Right ventricle myocardium inferior (tissue), 1 donor: ENCODE measurements around the gene ZNF443. TPM values are rescaled to one million over a fixed set of nuclear protein-coding genes. Genes with fewer than 3 reads are reported as not detected.
"Not testable (repeated sequence)": the region's sequence is repeated elsewhere in the genome, so short reads cannot be mapped to it uniquely, and the experiment has no call there.

Experiments
- ATAC-seq: fragments of 200-7000 bp; cut with Tn5 transposase; one replicate; pipeline ENCODE4 v1.9.1; 2020; ENCODE audit warnings: mild to moderate bottlenecking, moderate library complexity
- DNase-seq: peaks from one replicate; pipeline ENCODE4 v3.0.0; 2021; ENCODE audit errors: missing footprints
- intact Hi-C: fragments of 100-400 bp; cut with DNase I; formaldehyde crosslinking; loops from one replicate; pipeline ENCODE4 v1.11.0; 2022
- total RNA-seq: library from RNA; stranded (reverse); fragmentation: NEBNext Ultra II Directional; extraction: Animal tissue kit (Norgen Biotek cat#: 25700); gene quantifications from one replicate; pipeline ENCODE4 v1.2.1, GENCODE V29; 2021
- donor health status: DM: no; HTN: yes; CAD: no; lungs with severe emphysema.

Gene ZNF443
- total RNA-seq, 1 donor from 2014 or later = 1.9 TPM

DNA sequence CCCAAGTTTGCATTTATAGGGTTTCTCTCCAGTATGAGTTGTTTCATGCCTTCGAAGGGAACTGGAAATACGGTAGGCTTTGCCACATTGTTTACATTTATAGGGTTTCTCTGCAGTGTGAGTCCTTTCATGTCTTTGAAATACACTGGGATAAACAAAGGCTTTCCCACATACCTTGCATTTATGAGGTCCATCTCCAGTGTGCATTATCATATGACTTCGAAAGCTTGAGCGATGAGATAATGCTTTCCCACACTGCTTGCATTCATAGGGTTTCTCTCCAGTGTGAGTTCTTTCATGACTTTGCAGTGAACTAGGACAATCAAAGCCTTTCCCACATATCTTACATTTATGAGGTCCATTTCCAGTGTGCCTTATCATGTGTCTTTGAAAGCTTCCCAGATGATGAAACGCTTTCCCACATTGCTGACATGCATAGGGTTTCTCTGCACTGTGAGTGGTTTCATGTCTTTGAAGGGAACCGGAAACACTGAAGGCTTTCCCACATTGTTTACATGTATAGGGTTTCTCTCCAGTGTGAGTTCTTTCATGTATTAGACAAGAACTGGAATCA is 10.0 kb downstream of the ZNF443 start:
- DNase-seq, intact Hi-C loops, ATAC-seq: not testable (repeated sequence)

DNA sequence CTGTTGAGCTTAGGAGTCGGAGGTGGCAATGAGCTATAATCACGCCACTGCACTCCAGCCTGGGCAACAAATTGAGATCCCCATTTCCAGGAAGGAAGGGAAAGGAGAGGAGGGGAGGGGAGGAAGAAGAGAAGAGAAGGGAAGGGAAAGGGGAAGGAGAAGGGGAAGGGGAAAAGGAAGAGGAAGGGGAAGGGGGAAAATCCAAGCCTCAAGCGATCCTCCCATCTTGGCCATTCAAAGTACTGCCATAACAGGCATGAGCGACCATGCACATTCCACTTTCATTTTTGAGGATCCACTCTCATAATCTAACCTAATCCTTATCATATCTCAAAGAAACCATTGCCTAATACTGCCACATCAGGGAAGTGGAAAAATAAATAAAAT is 14.9 kb downstream of the ZNF443 start:
- ATAC-seq (no peak), DNase-seq (no peak)
- intact Hi-C loops = no loop called here

DNA sequence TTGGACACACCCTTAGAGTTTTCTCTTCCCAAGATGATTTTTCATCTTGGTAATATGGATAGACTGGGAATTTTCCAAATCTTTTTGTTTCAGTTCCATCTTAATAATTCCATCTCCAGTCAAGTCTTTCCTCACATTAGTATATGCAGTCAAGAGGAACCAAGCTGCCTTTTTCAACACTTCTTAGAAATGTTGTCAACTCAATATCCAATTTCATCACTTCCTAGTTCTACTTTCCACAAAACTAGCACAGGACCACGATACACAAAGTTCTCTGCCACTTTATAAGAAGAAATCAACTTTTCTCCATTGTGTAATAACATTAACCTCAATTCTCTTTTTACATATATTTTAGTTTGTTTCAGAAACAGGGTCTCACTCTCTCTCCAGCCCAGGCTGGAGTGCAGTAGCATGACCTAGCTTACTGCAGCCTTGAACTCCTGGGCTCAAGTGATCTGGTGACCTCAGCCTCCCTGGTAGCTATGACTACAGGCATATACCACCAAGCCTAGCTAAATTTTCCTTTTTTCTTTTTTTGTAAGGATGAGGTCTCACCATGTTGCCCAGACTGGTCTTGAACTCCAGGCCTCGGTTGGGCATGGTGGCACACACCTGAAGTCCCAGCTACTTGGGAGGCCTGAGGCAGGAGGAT is 15.5 kb downstream of the ZNF443 start:
- ATAC-seq (no peak), DNase-seq (no peak)
- intact Hi-C loops = no loop called here

DNA sequence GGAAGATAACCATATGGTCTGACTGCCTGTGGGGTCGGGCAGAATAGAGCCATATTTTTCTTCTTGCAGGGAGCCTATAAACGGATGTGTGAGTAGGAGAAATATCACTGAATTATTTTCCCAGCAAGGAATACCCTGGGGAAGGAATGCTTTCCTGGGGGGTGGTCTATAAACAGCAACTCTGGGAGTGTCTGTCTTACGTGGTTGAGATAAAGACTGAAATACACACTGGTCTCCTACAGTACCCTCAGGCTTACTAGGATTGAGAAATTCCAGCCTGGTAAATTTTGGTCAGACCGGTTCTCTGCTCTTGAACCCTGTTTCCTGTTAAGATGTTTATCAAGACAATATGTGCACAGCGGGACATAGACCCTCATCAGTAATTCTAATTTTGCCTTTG is 23.5 kb downstream of the ZNF443 start:
- intact Hi-C loops, ATAC-seq, DNase-seq: not testable (repeated sequence)

DNA sequence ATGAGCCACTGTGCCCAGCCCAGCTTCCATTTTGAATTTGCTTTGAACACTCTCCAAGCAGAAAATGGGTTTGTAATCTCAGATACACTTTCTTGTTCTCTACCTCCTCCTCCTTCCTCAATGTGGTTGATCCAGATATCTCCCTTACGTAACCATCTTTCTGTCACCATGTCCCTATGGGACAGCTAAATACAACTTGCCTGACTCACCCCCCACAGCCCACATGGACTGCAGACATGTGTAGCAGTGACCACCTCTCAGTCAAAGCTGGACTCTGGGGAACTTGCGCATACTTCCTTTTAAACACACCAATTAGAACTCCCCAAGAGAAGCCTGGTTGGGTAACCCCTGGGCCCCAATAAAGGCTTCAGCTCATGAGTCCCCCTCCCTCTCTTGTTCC is 28.9 kb downstream of the ZNF443 start:
- intact Hi-C loops = no loop called here
- DNase-seq (no peak), ATAC-seq (no peak)

DNA sequence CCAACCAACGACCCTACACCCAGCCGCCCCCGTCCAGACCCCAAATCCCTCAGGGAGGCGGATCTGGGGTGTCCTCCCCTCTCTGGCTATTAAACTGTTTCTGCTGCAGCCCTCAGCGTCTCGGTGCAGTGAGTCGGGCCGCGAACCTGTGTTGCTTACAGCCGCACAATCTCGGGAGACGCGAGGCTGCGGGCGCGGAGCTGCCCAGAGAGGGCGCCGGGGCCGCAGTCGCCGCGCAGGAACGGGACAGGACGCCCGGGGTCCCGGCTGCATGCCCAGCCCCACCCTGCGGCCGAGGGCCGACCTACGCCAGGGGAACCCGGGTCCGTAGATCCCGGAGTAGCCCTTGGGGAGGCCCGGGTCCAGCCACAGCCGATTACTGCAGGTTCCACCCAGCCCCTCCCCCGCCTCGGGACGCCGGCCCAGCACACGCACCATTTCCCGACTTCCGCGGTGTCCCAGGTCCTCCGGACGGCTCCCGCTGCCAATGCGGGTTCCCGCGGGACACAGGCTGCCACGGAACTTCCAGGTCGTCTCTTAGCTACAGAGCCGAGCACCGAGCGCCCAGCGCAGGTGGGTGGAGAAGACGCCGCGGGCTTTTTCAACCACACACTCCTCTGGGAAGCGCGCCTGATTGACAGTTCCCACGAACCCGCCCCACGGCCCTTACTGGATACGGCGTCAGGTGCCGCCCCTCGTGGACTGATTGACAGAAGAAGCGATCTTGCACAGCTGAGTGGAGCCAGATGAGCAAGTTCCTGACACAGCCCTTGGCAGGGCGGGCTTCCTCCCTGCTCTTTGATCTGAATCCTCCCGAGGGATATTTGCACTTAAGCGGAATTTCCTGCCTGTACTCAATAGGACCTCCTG is 40.0 kb downstream of the ZNF443 start, which contains the start of gene ZNF799:
TSS of gene ZNF799 (minus strand) at position 639 of the 870 bp plus-strand sequence. CDS start at position 438, 201 bp downstream.
- ATAC-seq = peak; percentile 100
- DNase-seq = peak; percentile 99
- intact Hi-C loops = loop anchor here (2.0 to 5.0 kb wide), 4 partner anchors 36 to 239 kb away; partner anchors contain the start of genes ZNF136, ZNF442, ZNF563 and ZNF564

DNA sequence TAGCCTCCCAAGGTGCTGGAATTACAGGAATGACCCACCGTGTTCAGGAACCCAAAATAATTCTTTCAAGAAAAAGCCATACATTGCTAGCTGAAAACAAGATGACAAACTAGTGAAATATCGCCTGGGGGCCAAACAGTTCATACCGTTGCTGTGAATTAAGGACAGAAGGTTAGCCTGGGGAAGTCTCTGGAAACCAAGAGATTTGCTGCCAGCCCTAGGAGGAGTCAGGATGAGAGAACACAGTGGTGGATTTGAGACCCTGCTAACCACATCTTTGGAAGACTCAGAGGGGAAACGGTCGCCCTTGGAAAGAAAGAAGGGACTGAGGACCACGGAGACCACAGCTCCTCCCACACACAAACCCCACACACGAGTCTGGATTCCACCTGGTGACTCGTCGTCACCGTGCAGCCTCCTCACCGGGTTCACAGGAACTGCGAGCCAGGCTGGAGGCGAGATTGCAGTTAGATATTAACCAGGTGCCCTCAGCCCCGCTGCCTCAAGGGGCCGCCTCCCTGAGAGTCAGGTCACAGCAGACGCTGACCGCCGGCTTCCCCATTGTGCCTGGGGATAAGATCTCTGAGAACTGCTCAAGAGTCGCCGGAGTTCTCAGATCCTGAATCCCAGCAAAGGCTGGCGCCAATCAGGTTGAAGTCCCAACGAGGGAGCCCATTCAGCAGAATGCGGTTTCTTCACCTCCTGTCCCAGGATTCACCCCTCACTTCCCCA is 40.8 kb downstream of the ZNF443 start:
- ATAC-seq (peak; percentile 11), DNase-seq (peak; percentile 71)
- intact Hi-C loops = loop anchor here (2.0 to 5.0 kb wide), 4 partner anchors 35 to 238 kb away; partner anchors contain the start of genes ZNF136, ZNF442, ZNF563 and ZNF564

DNA sequence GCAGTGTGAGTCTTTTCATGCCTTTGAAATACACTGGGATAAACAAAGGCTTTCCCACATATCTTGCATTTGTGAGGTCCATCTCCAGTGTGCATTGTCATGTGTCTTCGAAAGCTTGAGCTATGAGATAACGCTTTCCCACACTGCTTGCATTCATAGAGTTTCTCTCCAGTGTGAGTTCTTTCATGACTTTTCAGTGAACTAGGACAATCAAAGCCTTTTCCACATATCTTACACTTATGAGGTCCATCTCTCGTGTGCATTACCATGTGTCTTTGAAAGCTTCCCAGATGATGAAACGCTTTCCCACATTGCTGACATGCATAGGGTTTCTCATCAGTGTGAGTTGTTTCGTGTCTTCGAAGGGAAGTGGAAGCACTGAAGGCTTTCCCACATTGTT is 49.7 kb downstream of the ZNF443 start:
- intact Hi-C loops, DNase-seq, ATAC-seq: not testable (repeated sequence)

DNA sequence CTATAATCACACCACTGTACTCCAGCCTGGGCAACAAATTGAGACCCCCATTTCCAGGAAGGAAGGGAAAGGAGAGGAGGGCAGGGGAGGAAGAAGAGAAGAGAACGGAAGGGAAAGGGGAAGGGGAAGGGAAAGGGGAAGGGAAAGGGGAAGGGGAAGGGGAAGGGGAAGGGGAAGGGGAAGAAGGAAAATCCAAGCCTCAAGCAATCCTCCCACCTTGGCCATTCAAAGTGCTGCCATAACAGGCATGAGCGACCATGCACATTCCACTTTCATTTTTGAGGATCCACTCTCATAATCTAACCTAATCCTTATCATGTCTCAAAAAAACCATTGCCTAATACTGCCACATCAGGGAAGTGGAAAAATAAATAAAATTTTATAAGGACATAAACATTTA is 54.5 kb downstream of the ZNF443 start:
- ATAC-seq, DNase-seq, intact Hi-C loops: not testable (repeated sequence)

DNA sequence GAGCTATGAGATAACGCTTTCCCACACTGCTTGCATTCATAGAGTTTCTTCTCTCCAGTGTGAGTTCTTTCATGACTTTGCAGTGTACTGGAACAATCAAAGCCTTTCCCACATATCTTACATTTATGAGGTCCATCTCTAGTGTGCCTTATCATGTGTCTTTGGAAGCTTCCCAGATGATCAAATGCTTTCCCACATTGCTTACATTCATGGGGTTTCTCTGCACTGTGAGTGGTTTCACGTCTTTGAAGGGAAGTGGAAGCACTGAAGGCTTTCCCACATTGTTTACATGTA is 60.4 kb downstream of the ZNF443 start:
- ATAC-seq = no peak
- intact Hi-C loops = no loop called here
- no peak for DNase-seq

DNA sequence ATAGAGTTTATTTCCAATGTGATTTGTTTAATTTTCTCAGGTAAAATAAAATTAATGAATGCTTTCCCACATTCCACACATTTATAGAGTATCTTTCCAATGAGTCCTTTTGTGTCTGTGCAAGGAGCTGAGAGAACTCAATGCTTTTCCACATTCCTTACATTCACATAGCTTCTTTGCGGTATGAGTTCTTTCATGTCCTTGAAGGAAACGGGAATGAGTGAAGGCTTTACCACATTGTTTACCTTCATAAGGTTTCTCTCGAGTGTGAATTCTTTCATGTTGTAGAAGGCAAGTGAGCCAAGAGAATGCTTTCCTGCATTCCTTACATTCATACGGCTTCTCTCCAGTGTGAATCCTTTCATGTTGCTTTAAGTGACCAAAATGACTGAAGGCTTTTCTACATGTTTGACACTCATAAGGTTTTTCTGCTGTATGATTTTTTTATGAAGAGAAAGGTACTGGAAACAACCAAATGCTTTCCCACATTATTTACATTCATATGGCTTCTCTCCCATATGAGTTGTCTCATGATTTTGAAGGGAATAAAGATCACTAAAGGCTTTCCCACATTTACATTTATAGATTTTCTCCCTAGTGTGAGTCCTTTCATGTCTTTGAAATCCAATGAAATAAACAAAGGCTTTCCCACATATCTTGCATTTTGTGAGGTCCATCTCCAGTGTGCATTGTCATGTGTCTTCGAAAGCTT is 60.9 kb downstream of the ZNF443 start:
- ATAC-seq = no peak
- intact Hi-C loops = no loop called here
- DNase-seq = no peak

Other genes with a start within 250 kb of the ZNF443 start
- gene ZNF44, start 146.1 kb downstream of the ZNF443 start, total RNA-seq = 9.2 TPM
- 5.3 TPM for gene ZNF563, start 107.4 kb downstream of the ZNF443 start, total RNA-seq
- 2.4 TPM for gene ZNF442, start 75.3 kb downstream of the ZNF443 start, total RNA-seq
- gene ZNF799, start 39.8 kb downstream of the ZNF443 start, total RNA-seq = 2.3 TPM
- 2.1 TPM for gene ZNF709, start 43.8 kb upstream of the ZNF443 start, total RNA-seq
- gene ZNF564, start 110.5 kb upstream of the ZNF443 start, total RNA-seq = 10.3 TPM
- 5.1 TPM for gene ZNF490, start 169.8 kb upstream of the ZNF443 start, total RNA-seq
- gene ZNF791, start 169.9 kb upstream of the ZNF443 start, total RNA-seq = 14.4 TPM
- 40.2 TPM for gene MAN2B1, start 225.7 kb upstream of the ZNF443 start, total RNA-seq
- gene WDR83, start 225.8 kb upstream of the ZNF443 start, total RNA-seq = 7.2 TPM
- 45.9 TPM for gene DHPS, start 240.9 kb upstream of the ZNF443 start, total RNA-seq
- gene GNG14, start 247.0 kb upstream of the ZNF443 start, total RNA-seq = not detected